Stimulated activated CD8-positive, alpha-beta memory T cell treated with anti-CD3 and anti-CD28 coated beads, Interleukin-15, amount 100 ng/mL, for 48 hours (primary cell): Measurements from ENCODE around the gene RGS7.
"Not testable (repeated sequence)": the region's sequence is repeated elsewhere in the genome, so short reads cannot be mapped to it uniquely, and the experiment has no call there.

Source experiments
- DNase-seq, 2 donors: peaks; one replicate each; pipeline ENCODE4 v3.0.0-alpha.2; 2020; ENCODE audit warnings: low read depth in 2 of 2

Gene RGS7

GRCh38 chr1:241272828-241273227 lies 84.2 kb downstream of the RGS7 start:
- DNase-seq: no peak

- DNase-seq: no peak
These were observed 85.6 kb downstream of the RGS7 start for GRCh38 chr1:241271427-241271826.

- DNase-seq: no peak
These were observed 87.0 kb downstream of the RGS7 start for GRCh38 chr1:241270016-241270415.

GRCh38 chr1:241269116-241269515 lies 87.9 kb downstream of the RGS7 start:
- DNase-seq: no peak

GRCh38 chr1:241266121-241266520 lies 90.9 kb downstream of the RGS7 start:
- no peak for DNase-seq

- DNase-seq: no peak
These were observed 91.6 kb downstream of the RGS7 start for GRCh38 chr1:241265428-241265827.

GRCh38 chr1:241263346-241263745 lies 93.7 kb downstream of the RGS7 start:
- DNase-seq: no peak

GRCh38 chr1:241253471-241253870 lies 103.5 kb downstream of the RGS7 start:
- no peak for DNase-seq

- DNase-seq: no peak
These were observed 106.5 kb downstream of the RGS7 start for GRCh38 chr1:241250465-241250864.

- no peak for DNase-seq
These were observed 116.9 kb downstream of the RGS7 start for GRCh38 chr1:241240069-241240468.

GRCh38 chr1:241237873-241238272 lies 119.1 kb downstream of the RGS7 start:
- no peak for DNase-seq

- no peak for DNase-seq
These were observed 121.6 kb downstream of the RGS7 start for GRCh38 chr1:241235256-241235897.

GRCh38 chr1:241229711-241230110 lies 127.3 kb downstream of the RGS7 start:
- DNase-seq: no peak

GRCh38 chr1:241229216-241229615 lies 127.8 kb downstream of the RGS7 start:
- DNase-seq: no peak

- no peak for DNase-seq
These were observed 128.7 kb downstream of the RGS7 start for GRCh38 chr1:241228339-241228738.

- DNase-seq: no peak
These were observed 131.3 kb downstream of the RGS7 start for GRCh38 chr1:241225741-241226140.

- DNase-seq: not testable (repeated sequence)
These were observed 132.8 kb downstream of the RGS7 start for GRCh38 chr1:241224189-241224588.

- not testable (repeated sequence) for DNase-seq
These were observed 134.2 kb downstream of the RGS7 start for GRCh38 chr1:241222813-241223212.

GRCh38 chr1:241221319-241221718 lies 135.7 kb downstream of the RGS7 start:
- DNase-seq: no peak

GRCh38 chr1:241220913-241221312 lies 136.1 kb downstream of the RGS7 start:
- not testable (repeated sequence) for DNase-seq

- DNase-seq: no peak
These were observed 137.6 kb downstream of the RGS7 start for GRCh38 chr1:241219449-241219848.

GRCh38 chr1:241217516-241217915 lies 139.5 kb downstream of the RGS7 start:
- no peak for DNase-seq

- no peak for DNase-seq
These were observed 141.3 kb downstream of the RGS7 start for GRCh38 chr1:241215683-241216082.

GRCh38 chr1:241215203-241215602 lies 141.8 kb downstream of the RGS7 start:
- no peak for DNase-seq
